ENCODE results near the gene SOX2. TPM values are rescaled to one million over a fixed set of nuclear protein-coding genes. Genes with fewer than 3 reads are reported as not detected.

The SOX2 gene
- total RNA-seq, 4 donors from 2014 or later: 0.21 to 1.5 (median 0.63) TPM

- H3K9me3 ChIP-seq: no peaks in the 10 kb centered on the region
- peaks cover 100% of the 10 kb centered on the region for H3K27me3 ChIP-seq
- peak overlapping the region; percentile 19 for H3K4me3 ChIP-seq
- peaks cover 36% of the 10 kb centered on the region for H3K4me1 ChIP-seq
- WGBS: 14% methylated on average over 5 of the region's 5 CpGs
- H3K36me3 ChIP-seq: no peaks in the 10 kb centered on the region
- no peak for TF ChIP-seq POLR2A (IDR thresholded peaks at IDR 0.05)
- no peak for TF ChIP-seq POLR2AphosphoS5 (IDR thresholded peaks at IDR 0.05)
- TF ChIP-seq EP300 (IDR thresholded peaks at IDR 0.05): no peak
- no peak for TF ChIP-seq CTCF (IDR thresholded peaks at IDR 0.05)
- DNase-seq (ENCODE audit: low spot score in 2 of 2): no peak
- no peak overlapping the region for H3K27ac ChIP-seq
Observed at GRCh38 chr3:181701096-181701495, 10.6 kb upstream of the SOX2 start.

DNA sequence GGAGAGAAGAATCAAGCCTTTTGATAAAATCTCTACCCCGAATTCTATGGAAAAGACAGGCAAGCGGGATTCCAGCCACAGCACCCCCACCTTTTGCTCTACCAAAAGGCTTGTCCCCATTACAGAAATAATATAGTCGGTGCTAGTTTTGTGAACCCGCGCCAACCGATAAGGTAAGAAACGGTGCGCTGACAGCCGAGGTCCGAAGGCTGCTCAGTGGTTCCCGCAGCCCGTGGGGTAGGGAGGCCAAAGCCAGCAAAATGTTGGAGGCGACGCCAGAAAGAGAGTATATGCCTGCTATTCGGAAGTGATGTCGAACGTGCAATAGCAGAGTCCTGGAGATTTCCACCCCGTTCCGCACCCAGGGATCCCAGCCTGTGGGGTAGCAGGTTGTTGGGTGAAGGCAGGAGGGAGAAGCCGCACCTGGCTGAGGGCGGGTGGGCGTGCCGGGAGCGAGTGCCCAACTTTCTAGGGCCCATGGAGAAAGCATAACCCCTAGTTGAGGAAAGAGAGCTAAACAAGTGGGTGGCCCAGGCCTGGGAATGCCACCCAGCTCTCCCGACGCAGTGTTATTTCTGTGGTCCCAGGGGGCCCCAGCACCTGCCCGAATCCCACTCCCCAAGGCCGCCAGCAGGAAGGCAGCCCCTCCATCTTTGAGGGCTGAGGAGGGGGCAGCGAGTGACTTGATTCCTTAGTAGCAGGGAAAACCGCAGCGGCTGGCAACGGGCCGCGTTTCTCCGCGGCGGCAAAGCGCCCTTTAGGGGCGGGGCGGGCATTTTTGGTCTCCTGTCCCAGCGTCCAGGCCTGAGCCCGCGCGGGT lies 7.9 kb upstream of the SOX2 start:
- DNase-seq (ENCODE audit: low spot score in 2 of 2): no peak
- H3K36me3 ChIP-seq: no peaks in the 10 kb centered on the region

DNA sequence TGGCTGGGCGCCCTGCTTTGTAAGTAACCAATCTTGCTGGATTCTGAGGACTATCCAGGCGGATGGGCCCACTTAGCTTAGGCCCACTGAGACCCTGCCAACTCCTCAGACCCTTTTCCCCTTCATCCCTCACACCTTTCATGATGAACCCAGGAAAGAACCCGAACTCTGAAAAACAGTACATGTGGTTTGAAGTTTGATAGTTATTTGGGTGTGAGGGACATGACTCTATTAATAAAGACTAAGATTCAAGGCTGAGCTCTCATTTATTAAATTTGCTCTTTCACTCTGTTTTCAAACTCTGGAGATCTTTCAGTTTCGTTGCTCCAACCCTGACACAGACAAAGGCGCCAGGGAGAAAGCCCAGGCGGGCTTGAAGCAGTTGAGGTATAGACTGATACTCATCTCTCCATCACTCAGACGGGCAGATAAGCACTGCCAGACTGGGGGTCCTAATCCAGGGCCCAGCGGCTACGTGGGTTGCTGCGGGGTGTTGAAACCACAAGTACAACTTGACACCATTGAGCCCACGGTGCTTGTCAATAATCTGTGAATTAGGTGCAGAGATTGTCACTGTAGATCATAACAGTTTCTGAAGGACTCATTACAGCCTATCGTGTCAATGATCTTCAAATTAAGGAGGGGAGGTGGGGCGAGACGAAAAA lies 7.2 kb upstream of the SOX2 start:
- Histone ChIP-seq H3K4me3 (no peak overlapping the region), H3K9me3 (no peaks in the 10 kb centered on the region), H3K27me3 (peaks cover 100% of the 10 kb centered on the region), H3K27ac (no peak overlapping the region), H3K36me3 (no peaks in the 10 kb centered on the region), H3K4me1 (peaks cover 30% of the 10 kb centered on the region)
- WGBS: 18% methylated on average over 14 of the region's 14 CpGs
- no peak for DNase-seq (ENCODE audit: low spot score in 2 of 2)
- TF ChIP-seq CTCF (IDR thresholded peaks at IDR 0.05): no peak
- no peak for TF ChIP-seq POLR2AphosphoS5 (IDR thresholded peaks at IDR 0.05)
- TF ChIP-seq EP300 (IDR thresholded peaks at IDR 0.05): no peak
- no peak for TF ChIP-seq POLR2A (IDR thresholded peaks at IDR 0.05)

More for the DNA sequence above, 7.9 kb upstream of the SOX2 start:
- TF ChIP-seq POLR2AphosphoS5 (IDR thresholded peaks at IDR 0.05) (no peak), CTCF (IDR thresholded peaks at IDR 0.05) (no peak), POLR2A (IDR thresholded peaks at IDR 0.05) (no peak)
- H3K9me3 ChIP-seq: no peaks in the 10 kb centered on the region
- H3K4me1 ChIP-seq: peaks cover 30% of the 10 kb centered on the region
- H3K4me3 ChIP-seq: no peak overlapping the region
- 7% methylated on average over 24 of the region's 44 CpGs for WGBS
- H3K27ac ChIP-seq: no peak overlapping the region
- H3K27me3 ChIP-seq: peaks cover 100% of the 10 kb centered on the region

GRCh38 chr3:181705086-181705480 lies 6.6 kb upstream of the SOX2 start:
- no peak overlapping the region for H3K27ac ChIP-seq
- TF ChIP-seq CTCF (IDR thresholded peaks at IDR 0.05) (no peak), POLR2AphosphoS5 (IDR thresholded peaks at IDR 0.05) (no peak)
- WGBS: 12% methylated on average over 8 of the region's 8 CpGs
- no peak overlapping the region for H3K4me3 ChIP-seq
- no peaks in the 10 kb centered on the region for H3K36me3 ChIP-seq
- DNase-seq (ENCODE audit: low spot score in 2 of 2): no peak
- H3K9me3 ChIP-seq: no peaks in the 10 kb centered on the region
- H3K4me1 ChIP-seq: peaks cover 33% of the 10 kb centered on the region
- peaks cover 100% of the 10 kb centered on the region for H3K27me3 ChIP-seq

GRCh38 chr3:181707980-181708379 lies 3.7 kb upstream of the SOX2 start:
- Histone ChIP-seq H3K4me3 (no peak overlapping the region), H3K27me3 (peaks cover 100% of the 10 kb centered on the region), H3K27ac (no peak overlapping the region), H3K9me3 (no peaks in the 10 kb centered on the region), H3K36me3 (no peaks in the 10 kb centered on the region), H3K4me1 (peaks cover 47% of the 10 kb centered on the region)
- DNase-seq (ENCODE audit: low spot score in 2 of 2): no peak
- no peak for TF ChIP-seq POLR2AphosphoS5 (IDR thresholded peaks at IDR 0.05)
- TF ChIP-seq EP300 (IDR thresholded peaks at IDR 0.05): no peak
- TF ChIP-seq POLR2A (IDR thresholded peaks at IDR 0.05): no peak
- no peak for TF ChIP-seq CTCF (IDR thresholded peaks at IDR 0.05)
- WGBS: 27% methylated on average over 3 of the region's 3 CpGs
